ENCODE measurements around the gene CIAO3. TPM values are rescaled to one million over a fixed set of nuclear protein-coding genes. Genes with fewer than 3 reads are reported as not detected.

Gene CIAO3
- total RNA-seq, 1 experiment from 2014 or later: 21.9 TPM

DNA sequence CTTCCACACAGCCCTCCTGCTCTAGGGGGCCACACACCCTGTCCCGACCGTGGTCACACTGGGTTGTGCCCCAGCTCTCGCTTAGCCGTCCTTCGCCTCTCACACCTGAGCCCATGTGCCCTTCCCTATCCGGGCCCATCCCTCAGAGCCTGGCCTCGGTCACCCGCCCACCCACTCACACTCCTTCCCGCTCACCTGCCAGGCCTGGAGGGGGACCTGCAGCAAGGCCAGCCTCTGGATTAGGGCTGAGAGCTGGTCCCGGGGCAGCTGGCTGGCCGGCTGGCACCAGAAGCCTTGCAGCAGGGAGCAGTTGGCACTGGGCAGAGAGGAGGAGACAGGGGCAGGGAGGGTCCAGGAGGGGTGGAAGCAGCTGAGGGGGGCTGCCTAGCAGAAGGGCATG lies 37.6 kb upstream of the CIAO3 start:
- no peaks in the 10 kb centered on the region for H3K79me2 ChIP-seq (ENCODE audit: insufficient read depth, low read length)
- H2BK5ac ChIP-seq (ENCODE audit: insufficient read length, low read length): no peak overlapping the region
- H3K9ac ChIP-seq (ENCODE audit: extremely low read depth, insufficient read length, low read length): no peak overlapping the region
- no peak overlapping the region for H2BK20ac ChIP-seq (ENCODE audit: low read depth, low read length, poor library complexity, severe bottlenecking)
- no peak overlapping the region for H2BK120ac ChIP-seq (ENCODE audit: low read depth, low read length, poor library complexity, severe bottlenecking)
- no peak overlapping the region for H4K5ac ChIP-seq (ENCODE audit: insufficient read length, low read depth, low read length)
- no peak for DNase-seq
- no peak overlapping the region for H4K8ac ChIP-seq (replicated peaks; ENCODE audit: insufficient read length, low read depth, low read length)
- no peaks in the 10 kb centered on the region; the same call in 1 of the 2 replicates for H3K27me3 ChIP-seq (ENCODE audit: insufficient read depth, low read length)
- Mint-ChIP-seq H3K4me3 (no peak overlapping the region), H3K27me3 (ENCODE audit: low read depth) (peaks cover 31% of the 10 kb centered on the region), H3K36me3 (ENCODE audit: insufficient read depth in 1 of 3, low read depth in 3 of 3) (no peaks in the 10 kb centered on the region), H3K9me3 (no peaks in the 10 kb centered on the region), H3K27ac (no peak overlapping the region), H3K4me1 (no peaks in the 10 kb centered on the region)
- H4K91ac ChIP-seq (ENCODE audit: insufficient read length, low read depth, low read length): no peak overlapping the region
- no peak overlapping the region; the same call in 1 of the 2 replicates for H3K14ac ChIP-seq (ENCODE audit: insufficient read depth, low read length)
- no peak overlapping the region for H2BK12ac ChIP-seq (ENCODE audit: insufficient read length, low read depth, low read length)
- TF ChIP-seq CTCF (conservative IDR thresholded peaks at IDR 0.05): no peak
- no peak overlapping the region for H3K23ac ChIP-seq (ENCODE audit: insufficient read length, low read depth, low read length)
- no peaks in the 10 kb centered on the region for H3K79me1 ChIP-seq (ENCODE audit: insufficient read depth, low read depth, low read length, poor library complexity, severe bottlenecking)
- H4K20me1 ChIP-seq (ENCODE audit: control insufficient read depth, insufficient read depth, insufficient read length): peaks cover 3% of the 10 kb centered on the region
- no peaks in the 10 kb centered on the region for H3K9me3 ChIP-seq (ENCODE audit: control insufficient read depth, low read depth, low read length)
- H2AFZ ChIP-seq (ENCODE audit: low read length): no peak overlapping the region
- no peak overlapping the region for H2AK5ac ChIP-seq (ENCODE audit: insufficient read length, low read length)
- WGBS (ENCODE audit: extremely low coverage, insufficient read length, low lambda C conversion rate): no CpG with 5 or more reads among the region's 11 CpGs
- no peak overlapping the region for H2BK15ac ChIP-seq (ENCODE audit: low read depth, low read length)
- H3K4me1 ChIP-seq (ENCODE audit: insufficient read depth, low read length): no peaks in the 10 kb centered on the region
- H3T11ph ChIP-seq (ENCODE audit: low read length): no peak overlapping the region
- no peak overlapping the region for H3K4me2 ChIP-seq (ENCODE audit: insufficient read depth, insufficient read length, low read length)
- no peaks in the 10 kb centered on the region for H3K23me2 ChIP-seq (ENCODE audit: insufficient read length, low read depth, low read length, poor library complexity, severe bottlenecking)
- no peak overlapping the region for H3K4ac ChIP-seq (ENCODE audit: low read depth, low read length)
- H3K27ac ChIP-seq (ENCODE audit: insufficient read length, low read depth, low read length): no peak overlapping the region
- no peak overlapping the region for H3K18ac ChIP-seq (ENCODE audit: insufficient read length, low read depth, low read length)
- H3K56ac ChIP-seq (ENCODE audit: insufficient read length, low read depth, low read length): no peak overlapping the region

Data from H9 (cell line).